SK-N-SH (cell line): ENCODE results near the gene RPL18. TPM values are rescaled to one million over a fixed set of nuclear protein-coding genes. Genes with fewer than 3 reads are reported as not detected.

Experiments
- CTCF ChIA-PET: fragments of 300-600, 350-600 bp; formaldehyde crosslinking; extraction: SDS; loops from one replicate; lab custom pipeline; 2021; lab: Yijun Ruan, JAX
- POLR2A ChIA-PET: fragments of 350-600 bp; sonication (Branson Sonifier 250); formaldehyde crosslinking; extraction: SDS; loops from one replicate; lab custom pipeline; 2020; ENCODE audit warnings: antibody characterized with exemption, inconsistent platforms; lab: Yijun Ruan, JAX
- DNase-seq: peaks from one replicate; pipeline ENCODE4 v3.0.0; 2012
- H2AFZ ChIP-seq: fragments of 200-600 bp; sonication (generic); 2 replicates; pipeline ENCODE4 v1.8.1; 2016; ENCODE audit warnings: antibody characterized with exemption, mild to moderate bottlenecking, low read depth
- H3F3A ChIP-seq: fragments of 200-600 bp; sonication (generic); replicated peaks from 2 replicates; pipeline ENCODE3; 2016; ENCODE audit warnings: antibody characterized with exemption, mild to moderate bottlenecking; ENCODE audit not compliant: insufficient read depth
- H3K27ac ChIP-seq, 2 experiments: fragments of 200-500 bp in 1 of 2; fragments of 200-600 bp in 1 of 2; sonication (Bioruptor generic) in 1 of 2; sonication (generic), shearing (Covaris generic) in 1 of 2; 2 replicates each; pipeline versions ENCODE4 v1.5.1 to v1.6.1; 2014 to 2016; ENCODE audit warnings: low read depth in 2 of 2, inconsistent platforms in 1 of 2, low read length in 1 of 2, mild to moderate bottlenecking in 1 of 2, mixed read lengths in 1 of 2
- H3K27me3 ChIP-seq: fragments of 200-600 bp; sonication (generic), shearing (Covaris generic); 2 replicates; pipeline ENCODE4 v1.6.1; 2016; ENCODE audit warnings: mixed run types; ENCODE audit not compliant: insufficient read depth
- H3K36me3 ChIP-seq, 2 experiments: fragments of 200-500 bp in 1 of 2; fragments of 200-600 bp in 1 of 2; sonication (Bioruptor generic) in 1 of 2; sonication (generic) in 1 of 2; replicated peaks in 1 of 2; 2 replicates each; pipeline versions ENCODE3 to v1.5.1; 2014 to 2016; ENCODE audit warnings: low read length in 1 of 2, mild to moderate bottlenecking in 1 of 2; ENCODE audit not compliant: insufficient read depth in 2 of 2, control insufficient read depth in 1 of 2
- H3K4me1 ChIP-seq, 2 experiments: fragments of 200-500 bp in 1 of 2; fragments of 200-600 bp in 1 of 2; sonication (Bioruptor generic) in 1 of 2; sonication (generic), shearing (Covaris generic) in 1 of 2; 2 replicates each; pipeline versions ENCODE4 v1.5.1 to v1.6.1; 2014 to 2016; ENCODE audit warnings: low read depth in 1 of 2, low read length in 1 of 2, mixed run types in 1 of 2; ENCODE audit not compliant: insufficient read depth in 2 of 2, control insufficient read depth in 1 of 2
- H3K4me2 ChIP-seq: fragments of 200-600 bp; sonication (generic), shearing (Covaris generic); 2 replicates; pipeline ENCODE4 v1.6.1; 2017; ENCODE audit warnings: mixed run types
- H3K4me3 ChIP-seq, 2 experiments: fragments of 200-500 bp in 1 of 2; fragments of 200-600 bp in 1 of 2; sonication (Bioruptor generic) in 1 of 2; sonication (generic), shearing (Covaris generic) in 1 of 2; 2 replicates each; pipeline versions ENCODE4 v1.5.1 to v1.8.1; 2014 to 2016; ENCODE audit warnings: low read depth in 2 of 2, inconsistent platforms in 1 of 2, low read length in 1 of 2, mild to moderate bottlenecking in 1 of 2, mixed read lengths in 1 of 2, moderate library complexity in 1 of 2
- H3K79me2 ChIP-seq: fragments of 200-600 bp; sonication (generic); 2 replicates; pipeline ENCODE4 v1.8.1; 2017; ENCODE audit warnings: mild to moderate bottlenecking; ENCODE audit not compliant: insufficient read depth
- H3K9ac ChIP-seq: fragments of 200-600 bp; sonication (generic); 2 replicates; pipeline ENCODE4 v1.6.1; 2017; ENCODE audit warnings: mixed run types
- H3K9me2 ChIP-seq: fragments of 200-600 bp; sonication (generic); 2 replicates; pipeline ENCODE4 v1.6.1; 2017; ENCODE audit warnings: mixed run types
- H3K9me3 ChIP-seq: fragments of 200-600 bp; sonication (generic); 2 replicates; pipeline ENCODE4 v1.6.1; 2017; ENCODE audit warnings: mixed run types, mild to moderate bottlenecking, moderate library complexity
- H4K20me1 ChIP-seq: fragments of 200-600 bp; sonication (generic); 2 replicates; pipeline ENCODE4 v1.6.1; 2017; ENCODE audit warnings: mild to moderate bottlenecking, mixed run types; ENCODE audit not compliant: insufficient read depth
- CHD2 ChIP-seq: fragments of 150-350 bp; IDR thresholded peaks from 2 replicates; pipeline ENCODE4 v1.6.1; 2018; ENCODE audit warnings: low read length; ENCODE audit not compliant: partially characterized antibody
- CTCF ChIP-seq: fragments of 200-600 bp; sonication (generic); IDR thresholded peaks from 2 replicates; pipeline ENCODE4 v1.6.1; 2017; ENCODE audit warnings: antibody characterized with exemption, mild to moderate bottlenecking, moderate library complexity
- GABPA ChIP-seq: IDR thresholded peaks from 2 replicates; pipeline ENCODE4 v1.4.0; 2012; ENCODE audit warnings: low read depth, mild to moderate bottlenecking
- MAX ChIP-seq: IDR thresholded peaks from 2 replicates; pipeline ENCODE4 v1.4.0; 2012; ENCODE audit warnings: low read depth
- MXI1 ChIP-seq: IDR thresholded peaks from 2 replicates; pipeline ENCODE4 v1.6.1; 2012; ENCODE audit warnings: mild to moderate bottlenecking, low read depth, low read length, improper control_type of control experiment
- PBX3 ChIP-seq: IDR thresholded peaks from 2 replicates; pipeline ENCODE4; 2012
- POLR2AphosphoS5 ChIP-seq: IDR thresholded peaks from 2 replicates; pipeline ENCODE4 v1.6.1; 2012; ENCODE audit warnings: low read depth, low read length
- RAD21 ChIP-seq: IDR thresholded peaks from 2 replicates; pipeline ENCODE4 v1.6.1; 2012; ENCODE audit warnings: mild to moderate bottlenecking, low read length
- SMC3 ChIP-seq: IDR thresholded peaks from 2 replicates; pipeline ENCODE4 v1.6.1; 2012; ENCODE audit warnings: low read depth, low read length, improper control_type of control experiment
- TAF1 ChIP-seq: IDR thresholded peaks from 2 replicates; pipeline ENCODE4 v1.6.1; 2012; ENCODE audit warnings: low read depth, mild to moderate bottlenecking, low read length, moderate library complexity, borderline replicate concordance
- TCF12 ChIP-seq: IDR thresholded peaks from 2 replicates; pipeline ENCODE4 v1.4.0; 2012
- TEAD4 ChIP-seq: IDR thresholded peaks from 2 replicates; pipeline ENCODE4 v1.4.0; 2012; ENCODE audit warnings: mild to moderate bottlenecking, borderline replicate concordance; ENCODE audit not compliant: insufficient read depth
- WGBS: methylation state at CpG from one replicate; pipeline ENCODE4 v1.1.6; 2017; ENCODE audit warnings: low lambda C conversion rate; 5-methylcytosine and 5-hydroxymethylcytosine counted together
- polyA plus RNA-seq, 3 experiments: library from polyadenylated mRNA; depleted of rRNA; stranded (reverse); fragments of >200 nt; gene quantifications; 2 replicates each; pipeline ENCODE4 v1.2.3, GENCODE V29; 2012

The RPL18 gene
- polyA plus RNA-seq, 1 of the 3 experiments (the other 2 are of a cell fraction), result 2,225 TPM

GRCh38 chr19:48646722-48647216 is 27.8 kb upstream of the RPL18 start:
- ChIA-PET CTCF (interaction anchor here (0.8 to 2.7 kb wide), 14 partner anchors 7 to 324 kb away, joined by 3 to 35 read pairs (median 7); partner anchors contain the start of gene HSD17B14), POLR2A (interaction anchor here (0.6 to 1.6 kb wide), 4 partner anchors 23 to 149 kb away, joined by 3 to 7 read pairs (median 4); no protein-coding TSS in a partner anchor)
- no peaks in the 10 kb centered on the region for H3K9me3 ChIP-seq
- H2AFZ ChIP-seq, result no peak overlapping the region
- peak overlapping the region; percentile 99 for H3K4me2 ChIP-seq
- TF ChIP-seq POLR2AphosphoS5, result 0 out of 2 replicates have a peak, but pooled peaks have one; percentile 17
- no peak for TF ChIP-seq CHD2
- peak overlapping the region in 1 of 2 experiments; percentile 74; a peak in 3 of 4 replicates for H3K4me3 ChIP-seq
- DNase-seq, result no peak
- no peaks in the 10 kb centered on the region for H3K27me3 ChIP-seq
- H3K4me1 ChIP-seq, result peaks cover 4 to 6% of the 10 kb centered on the region in 2 experiments; a peak in 2 of 4 replicates
- no peak overlapping the region; a peak in 1 of 4 replicates for H3K27ac ChIP-seq
- H4K20me1 ChIP-seq, result no peaks in the 10 kb centered on the region
- no peaks in the 10 kb centered on the region for H3K36me3 ChIP-seq
- H3K9me2 ChIP-seq, result no peaks in the 10 kb centered on the region
- H3K79me2 ChIP-seq, result no peaks in the 10 kb centered on the region
- peaks cover 8% of the 10 kb centered on the region for H3F3A ChIP-seq
- peak overlapping the region; percentile 55; the same call in 1 of the 2 replicates for H3K9ac ChIP-seq
- 13% methylated on average over 10 of the region's 10 CpGs for WGBS

GRCh38 chr19:48646001-48646721 is 27.2 kb upstream of the RPL18 start, which contains the start of gene CA11:
Gene CA11 (minus strand): TSS chr19:48646187. CDS start chr19:48645632, 555 bp downstream.
- TF ChIP-seq TEAD4 (no peak), MXI1 (peak; percentile 57; the same call in 1 of the 2 replicates), PBX3 (no peak), MAX (peak; percentile 81; the same call in 1 of the 2 replicates), RAD21 (peak; percentile 90), TAF1 (0 out of 2 replicates have a peak, but pooled peaks have one; percentile 31), SMC3 (peak; percentile 65), GABPA (no peak), CTCF (peak; percentile 76), TCF12 (no peak; the same call in 1 of the 2 replicates), CHD2 (peak; percentile 70)
- H3K4me1 ChIP-seq, result peaks cover 4 to 6% of the 10 kb centered on the region in 2 experiments; a peak in 2 of 4 replicates
- H3K4me3 ChIP-seq, result peak within 1 kb of the TSS; percentile 43 to 74
- H3K36me3 ChIP-seq, result no peaks in the 10 kb centered on the region
- no peaks in the 10 kb centered on the region for H3K79me2 ChIP-seq
- no peaks in the 10 kb centered on the region for H4K20me1 ChIP-seq
- H3K9me3 ChIP-seq, result no peaks in the 10 kb centered on the region
- H3K27me3 ChIP-seq, result no peaks in the 10 kb centered on the region
- H3K9ac ChIP-seq, result peak within 1 kb of the TSS; percentile 55
- H3F3A ChIP-seq, result peaks cover 11% of the 10 kb centered on the region
- peak within 1 kb of the TSS; percentile 54 to 69 for H3K27ac ChIP-seq
- peak within 1 kb of the TSS; percentile 96 for H2AFZ ChIP-seq
- no peaks in the 10 kb centered on the region for H3K9me2 ChIP-seq
- peak; percentile 96 for DNase-seq
- WGBS, result under 1% methylated on average over 29 of the region's 33 CpGs
- ChIA-PET POLR2A (interaction anchor here (0.6 to 1.9 kb wide), 7 partner anchors 12 to 149 kb away, joined by 3 to 9 read pairs (median 6); partner anchors contain the start of genes RPL18 and SPHK2), CTCF (interaction anchor here (0.6 to 2.7 kb wide), 27 partner anchors 8 to 324 kb away, joined by 3 to 35 read pairs (median 4); partner anchors contain the start of genes BAX, FUT1 and HSD17B14)
- peak within 1 kb of the TSS; percentile 99 for H3K4me2 ChIP-seq
